Hepatocyte (in vitro differentiated cells): ENCODE results near the gene ACOXL. TPM values are rescaled to one million over a fixed set of nuclear protein-coding genes. Genes with fewer than 3 reads are reported as not detected.
A peak's percentile ranks its signal among the peaks of the same experiment; 100 is the strongest.

Experiments used
- DNase-seq: peaks from one replicate; pipeline ENCODE4 v3.0.0-alpha.2; 2016; ENCODE audit warnings: low spot score
- H2AFZ ChIP-seq: fragments of 200-600 bp; sonication (generic); 2 replicates; pipeline ENCODE4 v1.6.0; 2016; ENCODE audit warnings: antibody characterized with exemption, mild to moderate bottlenecking
- H3K27ac ChIP-seq: fragments of 200-600 bp; sonication (generic); 2 replicates; pipeline ENCODE4 v1.5.1; 2016; ENCODE audit warnings: mild to moderate bottlenecking
- H3K27me3 ChIP-seq: fragments of 200-600 bp; sonication (generic); 2 replicates; pipeline ENCODE4 v1.6.1; 2016
- H3K36me3 ChIP-seq: fragments of 200-600 bp; sonication (generic); replicated peaks from 2 replicates; pipeline ENCODE4 v1.5.1; 2016; ENCODE audit warnings: low read depth; ENCODE audit not compliant: insufficient read depth
- H3K4me1 ChIP-seq: fragments of 200-600 bp; sonication (generic); 2 replicates; pipeline ENCODE4 v1.5.1; 2016; ENCODE audit warnings: mild to moderate bottlenecking, moderate library complexity; ENCODE audit not compliant: insufficient read depth
- H3K4me2 ChIP-seq: fragments of 200-600 bp; sonication (generic); 2 replicates; pipeline ENCODE4 v1.6.0; 2016
- H3K4me3 ChIP-seq: fragments of 200-600 bp; sonication (generic); 2 replicates; pipeline ENCODE4 v1.5.1; 2016; ENCODE audit warnings: mild to moderate bottlenecking
- H3K79me2 ChIP-seq: fragments of 200-600 bp; sonication (generic); 2 replicates; pipeline ENCODE4 v1.6.0; 2017; ENCODE audit warnings: mild to moderate bottlenecking
- H3K9me2 ChIP-seq: fragments of 200-600 bp; sonication (generic); replicated peaks from 2 replicates; pipeline ENCODE4 v1.6.0; 2017; ENCODE audit warnings: mild to moderate bottlenecking; ENCODE audit not compliant: insufficient read depth
- H3K9me3 ChIP-seq: fragments of 200-600 bp; sonication (generic); 2 replicates; pipeline ENCODE4 v1.5.1; 2016; ENCODE audit warnings: low read depth, mild to moderate bottlenecking
- H4K20me1 ChIP-seq: fragments of 200-600 bp; sonication (generic); 2 replicates; pipeline ENCODE4 v1.6.0; 2016; ENCODE audit warnings: mild to moderate bottlenecking; ENCODE audit not compliant: insufficient read depth, poor library complexity, severe bottlenecking
- CTCF ChIP-seq: fragments of 200-600 bp; sonication (generic); IDR thresholded peaks from 2 replicates; pipeline ENCODE4 v1.5.1; 2016; ENCODE audit warnings: antibody characterized with exemption, mild to moderate bottlenecking; ENCODE audit not compliant: poor library complexity
- EZH2 ChIP-seq: fragments of 200-600 bp; sonication (generic); IDR thresholded peaks from 2 replicates; pipeline ENCODE4 v1.6.1; 2016; ENCODE audit warnings: antibody characterized with exemption, mild to moderate bottlenecking, borderline replicate concordance
- EZH2phosphoT487 ChIP-seq: fragments of 200-600 bp; sonication (generic); IDR thresholded peaks from one replicate; pipeline ENCODE4 v1.6.1; 2018; ENCODE audit warnings: antibody characterized with exemption, mild to moderate bottlenecking, low read depth, moderate library complexity; ENCODE audit not compliant: unreplicated experiment, severe bottlenecking
- WGBS: methylation state at CpG from one replicate; pipeline ENCODE4 v1.1.6; 2016; ENCODE audit warnings: low lambda C conversion rate; ENCODE audit errors: missing lambda C conversion rate; 5-methylcytosine and 5-hydroxymethylcytosine counted together
- polyA plus RNA-seq: library from polyadenylated mRNA; unstranded; fragments of >200 nt; fragmentation: Nextera tagmentation; extraction: Ambion mirVana; gene quantifications from 2 replicates; pipeline ENCODE4 v1.2.1, GENCODE V29; 2016
- total RNA-seq: library from RNA; depleted of rRNA; stranded (reverse); fragments of >200 nt; gene quantifications from 2 replicates; pipeline ENCODE4 v1.2.3, GENCODE V29; 2014

The ACOXL gene
- total and polyA plus RNA-seq, 2 experiments from 2014 or later: 0.23 to 1.1 TPM

DNA sequence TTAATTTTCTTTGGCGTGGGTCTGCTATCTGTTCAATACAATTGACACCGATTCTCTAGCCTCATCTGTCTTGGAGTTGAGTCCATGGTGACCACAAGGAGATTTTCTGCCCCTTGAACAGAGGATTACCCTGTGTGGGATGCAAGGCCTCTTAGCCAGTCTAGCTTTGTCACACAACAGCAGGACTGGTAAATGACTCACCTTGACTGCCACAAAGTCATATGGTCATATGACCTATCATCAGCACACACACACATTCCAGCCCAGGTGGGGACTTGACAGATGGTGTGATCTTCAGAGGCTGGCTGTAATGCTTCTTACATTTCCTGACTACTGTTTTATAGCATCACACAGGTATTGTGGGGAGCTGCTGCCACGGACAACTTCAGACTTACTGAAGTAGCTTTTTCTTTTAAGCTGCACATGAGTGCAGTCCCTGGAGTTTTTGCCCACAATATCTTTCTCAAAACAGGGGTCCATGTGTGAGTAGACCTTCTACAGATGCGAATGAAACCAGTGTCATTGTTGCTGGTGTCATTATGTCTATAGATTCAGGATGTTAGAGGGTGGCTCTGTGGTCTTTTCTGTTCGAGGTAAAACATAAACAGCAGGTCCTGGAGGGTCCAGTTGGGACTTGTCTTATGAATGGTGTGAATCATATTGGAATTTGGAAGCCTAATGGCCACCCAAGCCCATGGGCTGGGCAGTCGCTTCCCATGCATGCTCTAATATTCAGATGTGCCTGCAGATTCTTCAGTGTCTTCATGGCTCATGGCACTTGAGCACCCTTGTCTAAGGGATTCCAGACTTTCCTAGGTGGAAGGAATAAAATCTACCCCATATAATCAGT is 18.6 kb upstream of the ACOXL start:
- Histone ChIP-seq H3K4me2 (no peak overlapping the region), H3K27me3 (no peaks in the 10 kb centered on the region), H3K27ac (peak overlapping the region; percentile 91), H3K4me3 (no peak overlapping the region), H3K9me3 (no peaks in the 10 kb centered on the region), H3K4me1 (peaks cover 18% of the 10 kb centered on the region), H4K20me1 (no peaks in the 10 kb centered on the region), H3K9me2 (no peaks in the 10 kb centered on the region), H3K79me2 (no peaks in the 10 kb centered on the region), H2AFZ (no peak overlapping the region), H3K36me3 (no peaks in the 10 kb centered on the region)
- WGBS: 80% methylated on average over 6 of the region's 6 CpGs
- peak; percentile 67 for DNase-seq
- TF ChIP-seq CTCF: no peak
- no peak for TF ChIP-seq EZH2
- TF ChIP-seq EZH2phosphoT487: no peak

- DNase-seq: no peak
- H3K9me3 ChIP-seq: no peaks in the 10 kb centered on the region
- H3K4me1 ChIP-seq: peaks cover 18% of the 10 kb centered on the region
- H2AFZ ChIP-seq: no peak overlapping the region
- no peak overlapping the region for H3K4me2 ChIP-seq
- no peaks in the 10 kb centered on the region for H3K36me3 ChIP-seq
- no peaks in the 10 kb centered on the region for H3K79me2 ChIP-seq
- no peaks in the 10 kb centered on the region for H3K9me2 ChIP-seq
- no peaks in the 10 kb centered on the region for H4K20me1 ChIP-seq
- no peak overlapping the region for H3K4me3 ChIP-seq
- 69% methylated on average over 6 of the region's 6 CpGs for WGBS
- H3K27me3 ChIP-seq: no peaks in the 10 kb centered on the region
- TF ChIP-seq CTCF: no peak
- no peak for TF ChIP-seq EZH2phosphoT487
- TF ChIP-seq EZH2: no peak
- peak overlapping the region; percentile 74 for H3K27ac ChIP-seq
These were observed 17.7 kb upstream of the ACOXL start for GRCh38 chr2:110714452-110715224.

DNA sequence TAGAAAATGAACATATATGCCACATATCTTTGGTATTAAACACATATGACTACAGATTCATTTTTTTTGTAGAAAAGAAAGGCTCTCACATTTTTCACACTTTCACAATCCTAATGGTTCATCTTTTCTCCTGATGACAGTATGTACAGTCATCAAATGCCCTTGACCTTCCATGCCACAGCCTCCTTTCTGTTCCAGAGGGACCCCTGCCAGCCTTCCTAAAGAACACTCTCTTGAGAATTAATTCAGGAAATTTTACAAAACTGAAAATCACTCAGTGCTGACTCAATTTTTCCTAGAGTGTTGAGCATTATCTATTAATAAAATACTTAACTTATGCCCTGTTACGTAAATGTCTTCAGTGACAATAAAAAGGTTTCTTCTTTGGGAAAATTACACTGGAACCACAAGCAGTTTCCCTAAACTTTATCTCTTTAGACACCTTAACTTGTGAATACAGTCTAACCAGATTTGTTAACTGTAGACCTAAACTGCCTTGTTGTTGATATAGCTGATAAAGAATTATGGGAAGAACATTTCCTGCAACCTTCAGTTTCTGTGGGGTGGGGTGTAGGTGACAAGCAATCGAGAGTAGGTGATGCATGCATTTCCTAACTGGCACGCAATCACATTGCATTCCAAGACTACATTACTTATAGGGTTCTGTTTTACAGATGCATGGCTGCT is 15.3 kb upstream of the ACOXL start:
- DNase-seq: no peak
- Histone ChIP-seq H2AFZ (no peak overlapping the region), H4K20me1 (no peaks in the 10 kb centered on the region), H3K27ac (no peak overlapping the region), H3K4me2 (no peak overlapping the region), H3K9me3 (no peaks in the 10 kb centered on the region), H3K36me3 (no peaks in the 10 kb centered on the region), H3K9me2 (no peaks in the 10 kb centered on the region), H3K4me1 (peaks cover 11% of the 10 kb centered on the region), H3K4me3 (no peak overlapping the region), H3K79me2 (no peaks in the 10 kb centered on the region), H3K27me3 (peaks cover 1% of the 10 kb centered on the region)
- TF ChIP-seq EZH2phosphoT487 (no peak), CTCF (no peak), EZH2 (no peak)
- 86% methylated on average over 3 of the region's 3 CpGs for WGBS
